Endothelial cell of umbilical vein (primary cell): ENCODE measurements around the gene RAD51B. TPM values are rescaled to one million over a fixed set of nuclear protein-coding genes. Genes with fewer than 3 reads are reported as not detected.

ENCODE experiments used
- BruUV-seq: library from RNA; stranded (reverse); fragments of 400-500 nt; replicated peaks from 2 replicates; lab custom pipeline; 2021; lab: Mats Ljungman, UMichigan
- CTCF ChIA-PET: fragments of 300-600, 350-600 bp; sonication (Branson Sonifier 250); formaldehyde crosslinking; loops from one replicate; lab custom pipeline; 2021; ENCODE audit warnings: antibody characterized with exemption, inconsistent platforms; lab: Charles Lee
- POLR2A ChIA-PET: fragments of 300-600, 350-600 bp; sonication (Branson Sonifier 250); formaldehyde crosslinking; loops from one replicate; lab custom pipeline; 2021; ENCODE audit warnings: antibody characterized with exemption, inconsistent platforms; lab: Charles Lee
- DNase-seq: peaks from one replicate; pipeline ENCODE4 v3.0.0-alpha.2; 2011; ENCODE audit warnings: low read depth, low spot score
- FAIRE-seq: peaks from 2 replicates; lab custom pipeline; 2011; peaks lifted over from hg19 to GRCh38; lab: Jason Lieb, UNC
- H2AFZ ChIP-seq: 2 replicates; pipeline ENCODE4 v1.6.0; 2012; ENCODE audit warnings: low read depth, low read length, control low read depth, inconsistent platforms
- H3K27ac ChIP-seq: 2 replicates; pipeline ENCODE4 v1.5.1; 2011; ENCODE audit warnings: low read depth, mild to moderate bottlenecking, control low read depth, low read length, moderate library complexity; ENCODE audit not compliant: insufficient read depth
- H3K27me3 ChIP-seq, 2 experiments: 2 replicates each; pipeline versions ENCODE4 v1.6.0 to v1.6.1; 2011; ENCODE audit warnings: low read length in 2 of 2, mixed read lengths in 1 of 2; ENCODE audit not compliant: control insufficient read depth in 2 of 2, insufficient read depth in 2 of 2
- H3K36me3 ChIP-seq, 2 experiments: 2 replicates in 1 of 2; 3 replicates in 1 of 2; pipeline ENCODE4 v1.5.1; 2011; ENCODE audit warnings: low read length in 2 of 2, mild to moderate bottlenecking in 1 of 2, moderate library complexity in 1 of 2; ENCODE audit not compliant: control insufficient read depth in 2 of 2, insufficient read depth in 2 of 2; ENCODE audit errors: extremely low read depth in 1 of 2
- H3K4me1 ChIP-seq: 3 replicates; pipeline ENCODE4 v1.5.1; 2011; ENCODE audit warnings: mild to moderate bottlenecking, low read length; ENCODE audit not compliant: control insufficient read depth, insufficient read depth; ENCODE audit errors: extremely low read depth
- H3K4me2 ChIP-seq: 2 replicates; pipeline ENCODE4 v1.6.1; 2011; ENCODE audit warnings: low read length, control low read depth, mixed read lengths; ENCODE audit not compliant: insufficient read depth
- H3K4me3 ChIP-seq, 3 experiments: fragments of 200-600 bp in 1 of 3; sonication (generic), shearing (Covaris generic) in 1 of 3; replicated peaks in 1 of 3; 2 replicates each; pipeline ENCODE4 v1.5.1; 2011 to 2016; ENCODE audit warnings: control low read depth in 3 of 3, low read length in 3 of 3, mild to moderate bottlenecking in 2 of 3, inconsistent platforms in 1 of 3, low read depth in 1 of 3, moderate library complexity in 1 of 3; ENCODE audit not compliant: insufficient read depth in 1 of 3
- H3K79me2 ChIP-seq: 2 replicates; pipeline ENCODE4 v1.6.0; 2012; ENCODE audit warnings: low read length, inconsistent platforms; ENCODE audit not compliant: control insufficient read depth, insufficient read depth
- H3K9ac ChIP-seq: replicated peaks from 2 replicates; pipeline ENCODE3; 2011; ENCODE audit warnings: low read length, control low read depth; ENCODE audit not compliant: insufficient read depth; ENCODE audit errors: extremely low read depth
- H3K9me1 ChIP-seq: replicated peaks from 3 replicates; pipeline ENCODE4 v1.6.0; 2011; ENCODE audit warnings: mild to moderate bottlenecking, low read length; ENCODE audit not compliant: control insufficient read depth, insufficient read depth; ENCODE audit errors: extremely low read depth
- H3K9me3 ChIP-seq: replicated peaks from 2 replicates; pipeline ENCODE4 v1.5.1; 2012; ENCODE audit warnings: low read length, inconsistent platforms; ENCODE audit not compliant: control insufficient read depth, insufficient read depth
- H4K20me1 ChIP-seq: replicated peaks from 2 replicates; pipeline ENCODE3; 2011; ENCODE audit warnings: mild to moderate bottlenecking, low read length; ENCODE audit not compliant: control insufficient read depth, insufficient read depth; ENCODE audit errors: extremely low read depth
- EZH2 ChIP-seq: IDR thresholded peaks from 2 replicates; pipeline ENCODE4 v1.6.1; 2012; ENCODE audit warnings: borderline replicate concordance, low read depth, mild to moderate bottlenecking, moderate library complexity, low read length, inconsistent platforms; ENCODE audit not compliant: severe bottlenecking
- FOS ChIP-seq: IDR thresholded peaks from 2 replicates; pipeline ENCODE4 v1.6.1; 2011; ENCODE audit warnings: mild to moderate bottlenecking, low read length, moderate library complexity, borderline replicate concordance; ENCODE audit not compliant: insufficient read depth
- GATA2 ChIP-seq: IDR thresholded peaks from 2 replicates; pipeline ENCODE4 v1.7.0; 2011; ENCODE audit warnings: low read depth, mild to moderate bottlenecking, moderate library complexity, mixed read lengths, low read length; ENCODE audit not compliant: insufficient read length, insufficient read depth
- JUN ChIP-seq: IDR thresholded peaks from 2 replicates; pipeline ENCODE4 v1.6.1; 2011; ENCODE audit warnings: borderline replicate concordance, low read depth; ENCODE audit not compliant: insufficient read length, insufficient read depth
- MYC ChIP-seq: IDR thresholded peaks from one replicate; pipeline ENCODE4 v1.6.1; 2011; ENCODE audit warnings: mild to moderate bottlenecking, low read depth, low read length
- POLR2A ChIP-seq: IDR thresholded peaks from 2 replicates; pipeline ENCODE4 v1.6.1; 2012; ENCODE audit warnings: low read depth, mild to moderate bottlenecking, control low read depth, low read length
- POLR2AphosphoS5 ChIP-seq: IDR thresholded peaks from 2 replicates; pipeline ENCODE4 v1.6.1; 2012; ENCODE audit warnings: low read depth, mild to moderate bottlenecking, control low read depth, low read length, moderate library complexity; ENCODE audit not compliant: insufficient read depth
- dilution Hi-C: fragments of 300-500 bp; cut with MboI; formaldehyde crosslinking; loops from one replicate; pipeline ENCODE4 v1.15.0; 2019; ENCODE audit warnings: low sequenced_read_pairs; ENCODE audit not compliant: extremely low pct_ligation_motif_present
- intact Hi-C: fragments of 100-400 bp; cut with micrococcal nuclease; formaldehyde crosslinking; loops from one replicate; pipeline ENCODE4 v1.10.0; 2022
- polyA plus RNA-seq, 4 experiments: library from polyadenylated mRNA; depleted of rRNA in 3 of 4; stranded (reverse) in 3 of 4; unstranded in 1 of 4; fragments of >200 nt; gene quantifications; 2 replicates each; pipeline versions ENCODE4 v1.2.1 to v1.2.3, GENCODE V29; 2011 to 2012; ENCODE audit warnings: missing spikeins in 1 of 4
- total RNA-seq: library from RNA; stranded (reverse); gene quantifications from 2 replicates; pipeline ENCODE4 v1.2.3, GENCODE V29; 2021
- TF ChIP-seq, protein P1 (sequence below), 2 donors: IDR thresholded peaks; 1 replicate in 1 of 2; 2 replicates in 1 of 2; pipeline ENCODE4 v1.5.1; 2011; ENCODE audit warnings: low read length in 2 of 2, mild to moderate bottlenecking in 2 of 2, moderate library complexity in 2 of 2, control low read depth in 1 of 2, inconsistent platforms in 1 of 2, low read depth in 1 of 2; ENCODE audit not compliant: insufficient read depth in 1 of 2; ENCODE audit errors: extremely low read depth in 1 of 2
- TF ChIP-seq, protein P2 (sequence below): IDR thresholded peaks from 2 replicates; pipeline ENCODE4 v1.6.1; 2011; ENCODE audit not compliant: insufficient read depth, insufficient read length

RAD51B gene
- total and polyA plus RNA-seq, 2 donors (not counting 3 experiments of a cell fraction or from before 2014, with no cell fraction given) = 3.9 to 19.0 TPM

DNA sequence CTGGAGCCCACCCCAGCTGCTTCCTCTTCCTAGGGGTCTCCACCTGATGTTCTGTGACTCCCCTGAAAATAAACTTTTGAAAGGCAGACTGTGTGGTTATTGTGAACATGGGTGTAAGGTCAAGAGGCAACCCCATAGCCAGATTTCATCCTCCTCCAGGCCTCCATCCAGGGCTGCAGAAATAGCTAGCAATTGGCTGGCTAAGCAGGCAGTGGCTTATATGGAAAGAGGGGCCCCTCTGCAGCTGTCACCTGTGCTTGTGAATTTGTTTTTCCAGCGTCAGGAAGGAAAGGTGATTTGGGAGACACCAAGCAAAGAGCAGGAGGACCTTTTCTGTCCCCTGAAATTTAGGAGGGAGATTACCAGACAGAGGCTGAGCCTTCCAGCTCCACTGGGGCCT, 917.5 kb downstream of the RAD51B start:
- BruUV-seq = no TSS peak
- Histone ChIP-seq H3K4me2 (no peak overlapping the region), H3K9me3 (no peaks in the 10 kb centered on the region), H3K4me1 (peaks cover 10% of the 10 kb centered on the region), H3K27me3 (no peaks in the 10 kb centered on the region), H3K9me1 (no peaks in the 10 kb centered on the region), H3K4me3 (no peak overlapping the region), H3K79me2 (no peaks in the 10 kb centered on the region), H4K20me1 (no peaks in the 10 kb centered on the region), H3K9ac (no peak overlapping the region), H3K27ac (no peak overlapping the region), H3K36me3 (no peaks in the 10 kb centered on the region), H2AFZ (no peak overlapping the region)
- ChIA-PET CTCF (interaction anchor here (0.5 kb wide), 1 partner anchor 581 kb away, joined by 3 read pairs; no protein-coding TSS in a partner anchor), POLR2A (no interaction called here)
- intact Hi-C loops (no loop called here), dilution Hi-C loops (no loop called here)
- no peak for TF ChIP-seq GATA2
- TF ChIP-seq JUN = no peak
- no peak for TF ChIP-seq MYC
- no peak for TF ChIP-seq POLR2AphosphoS5
- TF ChIP-seq, protein P1, sequence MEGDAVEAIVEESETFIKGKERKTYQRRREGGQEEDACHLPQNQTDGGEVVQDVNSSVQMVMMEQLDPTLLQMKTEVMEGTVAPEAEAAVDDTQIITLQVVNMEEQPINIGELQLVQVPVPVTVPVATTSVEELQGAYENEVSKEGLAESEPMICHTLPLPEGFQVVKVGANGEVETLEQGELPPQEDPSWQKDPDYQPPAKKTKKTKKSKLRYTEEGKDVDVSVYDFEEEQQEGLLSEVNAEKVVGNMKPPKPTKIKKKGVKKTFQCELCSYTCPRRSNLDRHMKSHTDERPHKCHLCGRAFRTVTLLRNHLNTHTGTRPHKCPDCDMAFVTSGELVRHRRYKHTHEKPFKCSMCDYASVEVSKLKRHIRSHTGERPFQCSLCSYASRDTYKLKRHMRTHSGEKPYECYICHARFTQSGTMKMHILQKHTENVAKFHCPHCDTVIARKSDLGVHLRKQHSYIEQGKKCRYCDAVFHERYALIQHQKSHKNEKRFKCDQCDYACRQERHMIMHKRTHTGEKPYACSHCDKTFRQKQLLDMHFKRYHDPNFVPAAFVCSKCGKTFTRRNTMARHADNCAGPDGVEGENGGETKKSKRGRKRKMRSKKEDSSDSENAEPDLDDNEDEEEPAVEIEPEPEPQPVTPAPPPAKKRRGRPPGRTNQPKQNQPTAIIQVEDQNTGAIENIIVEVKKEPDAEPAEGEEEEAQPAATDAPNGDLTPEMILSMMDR (IDR thresholded peaks at IDR 0.05; ENCODE audit: extremely low read depth in 1 of 2, insufficient read depth in 1 of 2, low read depth in 1 of 2, low read length in 2 of 2) = no peak
- TF ChIP-seq POLR2A = no peak
- TF ChIP-seq, protein P2, sequence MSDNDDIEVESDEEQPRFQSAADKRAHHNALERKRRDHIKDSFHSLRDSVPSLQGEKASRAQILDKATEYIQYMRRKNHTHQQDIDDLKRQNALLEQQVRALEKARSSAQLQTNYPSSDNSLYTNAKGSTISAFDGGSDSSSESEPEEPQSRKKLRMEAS = no peak
- TF ChIP-seq EZH2 = no peak
- TF ChIP-seq FOS = no peak
- DNase-seq = no peak
- no peak for FAIRE-seq
